Fibroblast of skin of back (primary cell): ENCODE data around the gene DHX9.
"Not testable (repeated sequence)": the region's sequence is repeated elsewhere in the genome, so short reads cannot be mapped to it uniquely, and the experiment has no call there.

ENCODE experiments used
- DNase-seq: peaks from one replicate; pipeline ENCODE4 v3.0.0-alpha.2; 2013

Gene DHX9

DNA sequence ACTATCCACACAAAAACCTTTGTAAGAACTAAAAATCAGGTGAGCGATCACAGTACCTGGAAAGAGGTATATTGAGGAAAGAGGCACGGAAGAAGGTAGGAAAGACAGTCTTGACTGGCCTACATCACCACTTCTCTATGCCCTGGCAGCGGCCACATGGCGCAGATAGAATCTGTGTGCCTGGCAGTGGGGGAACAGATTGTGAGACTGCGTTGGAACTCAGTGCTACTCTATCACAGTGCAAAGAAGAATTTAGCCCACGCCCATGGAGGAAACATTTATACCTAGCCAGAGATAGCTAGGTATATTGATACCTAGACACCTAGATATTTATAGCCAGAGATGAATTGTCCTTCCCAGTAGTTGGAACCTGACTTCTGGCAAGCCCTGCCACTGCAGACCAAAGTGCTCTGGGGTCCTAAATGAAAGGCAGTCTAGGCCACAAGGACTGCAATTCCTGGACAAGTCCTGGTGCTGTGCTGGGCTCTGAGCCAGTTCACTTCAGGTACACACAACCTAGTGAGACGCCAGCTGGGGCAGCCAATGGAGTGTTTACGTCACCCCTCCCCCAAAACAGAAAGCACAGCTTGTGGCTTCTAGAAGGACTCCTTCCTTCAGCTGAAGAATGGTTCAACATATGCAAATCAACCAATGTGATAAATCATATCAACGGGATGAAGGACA, 51.9 kb downstream of the DHX9 start:
- no peak for DNase-seq

DNA sequence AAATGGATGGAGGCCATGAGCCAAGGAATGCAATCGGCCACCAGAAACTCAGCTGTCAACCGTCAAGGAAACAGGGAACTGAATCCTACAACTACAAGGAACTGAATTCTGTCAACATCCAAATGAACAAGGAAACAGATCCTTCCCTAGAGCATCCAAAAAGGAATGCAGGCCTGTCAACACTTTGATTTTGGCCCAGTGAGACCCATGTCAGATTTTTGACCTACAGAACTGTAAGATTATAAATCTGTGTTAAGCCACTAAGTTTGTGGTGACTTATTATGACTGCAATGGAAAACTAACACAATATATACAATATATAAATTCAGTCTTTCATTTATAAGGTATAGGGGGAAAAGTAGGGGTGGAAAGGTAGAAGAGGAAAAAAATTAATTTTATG, 58.5 kb downstream of the DHX9 start:
- no peak for DNase-seq

DNA sequence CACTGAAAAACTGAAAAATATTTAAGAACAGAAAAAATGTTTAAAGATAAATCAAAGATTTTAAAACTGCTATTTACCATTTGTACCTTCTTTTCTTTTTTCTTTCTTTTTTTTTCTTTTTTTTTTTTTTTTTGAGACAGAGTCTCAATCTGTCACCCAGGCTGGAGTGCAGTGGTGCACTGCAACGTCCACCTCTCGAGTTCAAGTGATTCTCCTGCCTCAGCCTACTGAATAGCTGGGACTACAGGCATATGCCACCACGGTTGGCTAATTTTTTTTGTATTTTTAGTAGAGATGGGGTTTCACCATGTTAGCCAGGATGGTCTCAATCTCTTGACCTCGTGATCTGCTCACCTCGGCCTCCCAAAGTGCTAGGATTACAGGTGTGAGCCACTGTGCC, 62.8 kb downstream of the DHX9 start:
- not testable (repeated sequence) for DNase-seq

DNA sequence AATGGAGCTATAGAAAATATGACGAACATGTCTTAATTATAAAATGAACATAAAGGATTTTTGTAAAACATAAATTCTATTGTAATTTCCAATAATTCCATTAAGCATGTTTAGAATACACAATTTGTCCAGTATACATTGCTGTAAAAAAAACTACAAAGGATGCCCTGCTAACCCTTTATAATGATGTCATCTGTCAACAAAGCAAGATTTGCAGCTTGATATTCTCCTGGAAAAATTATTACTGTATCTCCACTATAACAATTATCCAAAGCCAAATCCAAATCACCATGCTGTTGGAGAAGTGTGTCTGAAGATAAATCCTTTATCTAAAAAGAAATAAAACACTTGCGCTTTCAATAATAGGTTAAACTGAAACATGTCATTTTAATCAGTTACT, 66.2 kb downstream of the DHX9 start:
- no peak for DNase-seq

DNA sequence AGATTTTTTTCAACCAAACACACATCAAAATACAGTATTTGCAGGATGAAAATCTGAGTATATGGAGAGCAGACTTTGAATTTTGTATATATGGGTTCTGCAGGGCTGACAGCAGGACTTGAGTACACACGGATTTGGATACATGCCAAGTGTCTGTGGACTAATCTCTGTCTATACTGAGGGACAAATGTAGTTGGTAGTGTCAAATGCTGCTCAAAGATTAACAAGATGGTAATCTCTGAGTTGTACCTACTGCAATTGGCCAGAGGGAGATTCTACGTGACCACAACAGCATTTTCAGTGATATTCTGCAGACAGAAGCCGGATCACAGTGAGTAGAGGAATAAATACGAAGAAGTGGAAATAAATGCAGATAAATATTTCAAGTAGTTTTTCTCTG, 70.4 kb downstream of the DHX9 start:
- DNase-seq: no peak

DNA sequence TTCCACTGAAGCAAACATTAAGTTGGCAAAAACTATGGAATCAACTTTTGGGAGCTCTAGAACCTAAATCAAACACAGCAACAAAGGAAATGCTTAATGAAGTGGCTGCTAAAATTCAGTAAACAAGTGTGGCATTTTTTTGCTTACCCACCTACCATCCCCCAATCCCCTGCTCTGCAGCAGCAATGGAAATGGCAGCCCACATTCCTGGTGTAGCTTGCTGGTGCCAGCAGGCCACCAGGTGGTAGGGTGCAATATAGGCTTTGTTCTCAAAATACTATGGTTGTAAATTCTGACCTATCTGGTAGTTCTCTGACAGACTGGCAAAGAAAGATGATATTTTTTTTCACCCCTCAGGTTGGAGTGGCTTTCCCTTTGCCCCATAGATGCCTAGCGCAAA, 71.0 kb downstream of the DHX9 start:
- no peak for DNase-seq

DNA sequence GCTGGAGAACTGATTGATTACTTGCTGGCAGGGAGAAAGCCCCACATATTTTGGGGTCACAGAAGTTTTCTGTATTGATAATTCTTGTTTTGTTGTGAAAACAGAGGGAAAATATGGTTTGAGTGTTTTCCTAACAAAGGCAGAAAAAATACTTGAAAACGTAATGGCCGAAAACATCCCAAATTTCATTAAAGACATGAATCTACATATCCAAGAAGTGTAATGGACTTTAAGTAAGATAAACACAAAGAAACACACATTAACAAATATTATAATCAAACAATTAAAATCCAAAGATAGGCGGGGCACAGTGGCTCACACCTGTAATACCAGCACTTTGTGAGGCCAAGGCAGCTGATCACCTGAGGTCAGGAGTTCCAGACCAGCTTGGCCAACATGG, 74.3 kb downstream of the DHX9 start:
- no peak for DNase-seq

DNA sequence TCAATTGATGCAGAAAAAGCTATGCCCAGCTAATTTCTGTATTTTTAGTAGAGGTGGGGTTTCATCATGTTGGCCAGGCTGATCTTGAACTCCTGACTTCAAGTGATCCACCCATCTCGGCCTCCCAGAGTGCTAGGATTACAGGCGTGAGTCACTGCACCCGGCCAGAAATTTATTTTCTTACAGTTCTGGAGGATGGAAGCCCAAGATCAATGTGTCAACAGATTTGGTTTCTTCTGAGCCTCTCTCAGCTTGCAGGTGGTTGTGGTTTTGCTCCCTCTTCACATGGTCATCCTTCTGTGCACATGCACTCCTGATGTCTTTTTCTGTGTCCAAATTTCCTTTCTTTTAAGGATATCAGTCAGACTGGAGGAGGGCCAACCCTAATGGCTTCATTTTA, 78.2 kb downstream of the DHX9 start:
- peak; percentile 2 for DNase-seq

DNA sequence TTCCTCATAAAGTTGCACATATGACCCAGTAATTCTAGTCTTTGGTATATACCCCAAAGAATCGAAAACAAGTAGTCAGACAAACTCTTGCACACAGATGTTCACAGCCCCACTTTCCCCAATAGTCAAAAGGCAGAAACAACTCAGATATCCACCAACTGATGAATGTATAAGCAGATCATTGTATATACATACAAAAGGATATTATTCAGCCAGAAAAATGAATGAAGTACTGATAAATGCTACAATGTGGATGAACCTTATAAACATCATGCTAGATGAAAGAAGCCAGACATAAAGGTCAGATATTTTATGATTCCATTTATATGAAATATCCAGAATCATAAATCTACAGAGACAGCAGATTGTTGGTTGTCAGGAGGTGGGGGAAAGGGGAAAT, 86.5 kb downstream of the DHX9 start:
- no peak for DNase-seq

DNA sequence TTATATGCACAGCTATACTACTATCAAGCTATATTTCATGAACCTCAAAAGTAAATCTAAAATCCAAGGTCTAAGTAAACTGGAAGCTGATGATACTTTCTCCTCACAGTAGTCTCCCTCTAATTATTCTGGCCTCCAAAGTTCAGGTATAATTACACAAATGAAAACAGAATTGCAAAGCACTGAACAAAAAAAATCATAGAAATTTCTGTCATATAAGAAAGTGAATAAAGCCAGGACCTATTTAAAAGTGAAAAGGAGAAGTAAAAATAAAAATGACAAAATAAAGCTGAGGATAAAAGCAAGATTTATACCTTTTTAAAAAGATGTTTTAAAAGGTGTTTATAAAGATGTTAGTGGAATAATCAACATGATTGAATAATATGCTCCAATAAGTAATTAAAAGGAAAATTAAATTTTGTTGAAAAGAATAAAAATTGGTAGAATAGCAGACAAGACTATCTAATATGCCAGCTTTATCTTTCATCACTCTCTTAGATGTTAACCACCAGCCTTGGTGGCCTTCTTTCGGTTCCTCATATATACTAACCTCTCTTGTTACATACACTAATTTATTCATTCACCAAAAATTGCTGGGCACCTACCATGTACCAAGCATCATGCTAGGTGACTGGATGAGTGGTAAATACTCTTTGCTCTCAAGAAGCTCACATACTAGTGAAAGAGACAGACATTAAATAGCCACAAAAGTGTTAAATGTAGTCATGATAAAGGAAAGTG, 88.7 kb downstream of the DHX9 start:
- no peak for DNase-seq

DNA sequence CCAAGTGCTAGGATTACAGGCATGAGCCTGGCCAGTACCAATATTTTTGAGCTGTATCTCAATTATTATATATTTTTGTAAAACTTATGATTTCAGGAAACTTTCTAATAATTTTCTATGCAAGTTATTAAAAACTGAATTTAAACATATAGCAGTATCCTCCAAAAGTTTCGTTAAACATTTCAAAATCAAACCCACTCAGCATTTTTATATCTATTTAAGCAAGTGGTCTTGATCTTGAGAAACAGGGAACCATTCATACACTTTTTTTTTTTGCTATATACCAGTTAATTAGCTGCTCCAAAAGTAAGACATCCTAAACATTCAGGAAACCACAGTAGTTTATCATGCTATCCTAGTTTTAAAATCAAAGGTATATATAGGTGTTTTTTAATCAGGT, 91.8 kb downstream of the DHX9 start:
- no peak for DNase-seq

DNA sequence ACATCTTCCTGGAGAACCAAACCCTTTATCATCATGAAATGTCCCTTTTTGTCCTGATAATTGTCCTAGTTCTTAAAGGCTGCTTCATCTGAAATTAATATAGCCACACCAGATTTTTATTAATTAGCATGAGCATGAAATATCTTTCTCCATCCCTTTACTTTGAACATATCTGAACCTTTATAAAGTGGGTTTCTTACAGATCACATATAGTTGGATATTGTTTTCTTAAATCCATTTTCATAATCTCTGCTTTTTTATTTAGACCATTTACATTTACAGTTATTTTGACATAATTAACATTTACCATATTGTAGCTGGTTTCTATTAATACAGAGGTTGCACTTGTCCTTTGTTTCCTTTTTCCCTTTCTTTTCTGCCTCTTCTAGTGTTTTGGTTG, 96.6 kb downstream of the DHX9 start:
- no peak for DNase-seq
